ENCODE measurements around the gene DCAF7. TPM values are rescaled to one million over a fixed set of nuclear protein-coding genes. Genes with fewer than 3 reads are reported as not detected.

Gene DCAF7
- total RNA-seq, 2 donors from 2014 or later: 43.5 to 49.5 TPM

DNA sequence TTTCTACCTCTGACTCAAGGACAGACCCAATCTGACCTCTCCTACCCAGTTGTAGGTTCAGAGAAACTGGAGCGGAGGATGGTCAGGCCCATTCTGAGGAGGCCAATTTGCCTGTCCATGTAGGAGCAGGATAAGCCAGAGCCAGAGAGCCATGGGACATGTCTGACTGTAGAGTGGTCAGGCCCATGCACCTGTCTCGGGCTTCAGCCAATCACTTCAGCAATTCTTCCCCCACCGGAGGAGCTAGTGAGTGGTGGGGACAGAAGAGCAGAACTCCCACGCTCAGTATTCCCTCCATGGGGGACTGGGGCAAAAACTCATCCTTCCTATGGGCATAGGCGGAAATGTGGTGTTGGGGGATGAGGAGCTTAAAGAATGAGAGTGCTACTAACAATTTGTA lies 14.3 kb downstream of the DCAF7 start:
- ATAC-seq: no peak
- intact Hi-C loops (cut with DNase I): no loop called here

GRCh38 chr17:63567229-63567628 lies 17.0 kb downstream of the DCAF7 start:
- DNase-seq (no peak), ATAC-seq (no peak)
- intact Hi-C loops (cut with DNase I): no loop called here

More for the DNA sequence above, 14.3 kb downstream of the DCAF7 start:
- DNase-seq: no peak

GRCh38 chr17:63568563-63568962 lies 18.3 kb downstream of the DCAF7 start:
- intact Hi-C loops (cut with DNase I): no loop called here
- ATAC-seq: no peak
- DNase-seq: no peak

- ATAC-seq (no peak), DNase-seq (no peak)
- intact Hi-C loops (cut with DNase I): no loop called here
Measured at GRCh38 chr17:63571632-63572310, 21.5 kb downstream of the DCAF7 start.

DNA sequence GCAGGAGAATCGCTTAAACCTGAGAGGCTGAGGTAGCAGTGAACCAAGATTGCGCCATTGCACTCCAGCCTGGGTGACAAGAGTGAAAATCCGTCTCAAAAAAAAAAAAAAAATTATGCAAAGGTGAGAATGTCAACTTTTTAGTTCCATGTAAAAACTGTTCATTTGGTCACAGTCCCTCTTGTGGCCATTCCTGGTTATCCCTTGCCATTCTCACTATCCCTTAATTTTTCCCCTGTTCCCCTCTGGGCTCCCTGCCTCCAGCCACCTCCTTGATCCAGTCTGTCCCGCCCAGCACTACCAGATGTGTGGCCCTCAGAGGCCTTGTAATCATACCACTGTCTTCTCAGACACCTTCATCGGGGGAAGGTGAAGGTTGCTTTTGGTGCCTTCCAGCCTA lies 23.4 kb downstream of the DCAF7 start:
- intact Hi-C loops (cut with DNase I): no loop called here
- no peak for DNase-seq
- no peak for ATAC-seq

DNA sequence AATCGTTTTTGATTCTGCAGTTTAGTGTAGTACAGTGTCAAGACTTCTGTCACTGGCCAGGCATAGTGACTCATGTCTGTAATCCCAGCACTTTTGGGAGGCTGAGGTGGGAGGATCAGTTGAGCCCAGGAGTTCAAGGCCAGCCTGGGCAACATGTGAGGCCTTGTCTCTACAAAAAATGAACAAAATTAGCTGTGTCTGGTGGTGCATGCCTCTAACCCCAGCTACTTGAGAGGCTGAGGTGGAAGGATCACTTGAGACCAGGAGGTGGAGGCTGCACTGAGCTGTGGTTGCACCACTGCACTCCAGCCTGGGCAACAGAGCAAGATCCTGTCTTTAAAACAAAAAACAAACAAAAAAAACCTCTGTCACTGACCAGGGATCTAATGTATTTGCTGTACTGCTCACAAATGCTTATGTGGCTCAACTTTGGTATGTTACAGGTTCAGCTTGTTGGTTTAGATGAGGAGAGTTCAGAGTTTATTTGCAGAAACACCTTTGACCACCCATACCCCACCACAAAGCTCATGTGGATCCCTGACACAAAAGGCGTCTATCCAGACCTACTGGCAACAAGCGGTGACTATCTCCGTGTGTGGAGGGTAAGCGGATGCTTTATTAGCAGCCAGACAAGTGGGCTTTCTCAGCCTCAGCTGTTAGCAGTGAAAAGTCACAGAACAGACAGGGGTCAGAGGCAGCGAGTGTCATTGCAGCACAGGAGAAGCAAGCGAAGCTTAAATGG lies 27.9 kb downstream of the DCAF7 start:
- no peak for DNase-seq
- intact Hi-C loops (cut with DNase I): no loop called here
- ATAC-seq: peak in 1 of 2 donors; percentile 55

- intact Hi-C loops (cut with DNase I): no loop called here
- DNase-seq: no peak
- ATAC-seq: peak in 1 of 2 donors; percentile 41
Measured at GRCh38 chr17:63578769-63579111, 28.5 kb downstream of the DCAF7 start.

GRCh38 chr17:63579633-63580032 lies 29.4 kb downstream of the DCAF7 start:
- ATAC-seq (no peak), DNase-seq (no peak)
- intact Hi-C loops (cut with DNase I): no loop called here

DNA sequence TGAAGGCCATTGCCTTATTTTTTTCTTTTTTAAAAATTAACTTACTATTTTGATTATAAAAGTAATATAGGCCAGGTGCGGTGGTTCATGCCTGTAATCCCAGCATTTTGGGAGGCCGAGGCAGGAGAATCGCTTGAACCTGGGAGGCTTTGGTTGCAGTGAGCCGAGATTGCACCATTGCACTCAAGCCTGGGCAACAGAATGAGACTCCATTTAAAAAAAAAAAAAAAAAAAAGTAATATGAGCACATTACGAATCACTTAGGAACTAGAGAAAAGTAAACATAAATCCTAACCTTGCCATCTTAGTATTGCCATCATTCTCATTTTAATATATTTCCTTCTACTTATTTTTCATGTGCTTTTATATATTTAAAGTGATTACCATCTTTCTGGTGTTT lies 37.5 kb downstream of the DCAF7 start:
- ATAC-seq (no peak), DNase-seq (no peak)
- intact Hi-C loops (cut with DNase I): no loop called here

GRCh38 chr17:63588797-63589196 lies 38.5 kb downstream of the DCAF7 start:
- DNase-seq: no peak
- intact Hi-C loops (cut with DNase I): no loop called here
- ATAC-seq: no peak

DNA sequence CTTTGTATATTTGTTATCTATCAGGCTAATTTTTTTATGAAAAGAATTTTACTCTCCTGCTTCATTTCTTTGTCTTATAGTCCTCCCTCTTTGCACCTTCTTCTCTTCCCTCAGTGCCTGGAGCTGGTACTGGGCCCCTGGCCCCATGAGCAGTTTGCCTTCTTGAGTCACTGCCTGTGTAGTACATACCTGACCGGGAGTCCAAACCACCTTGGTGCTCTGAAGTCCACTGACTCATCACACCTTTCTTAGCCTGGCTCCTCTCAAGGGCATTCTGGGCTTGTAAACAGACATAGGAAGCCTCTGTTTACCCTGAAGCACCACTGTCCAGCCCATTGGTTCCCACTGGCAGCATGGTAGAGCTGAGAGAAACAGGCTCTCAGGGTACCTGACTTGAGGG lies 39.4 kb downstream of the DCAF7 start:
- intact Hi-C loops (cut with DNase I): no loop called here
- ATAC-seq (no peak), DNase-seq (no peak)

DNA sequence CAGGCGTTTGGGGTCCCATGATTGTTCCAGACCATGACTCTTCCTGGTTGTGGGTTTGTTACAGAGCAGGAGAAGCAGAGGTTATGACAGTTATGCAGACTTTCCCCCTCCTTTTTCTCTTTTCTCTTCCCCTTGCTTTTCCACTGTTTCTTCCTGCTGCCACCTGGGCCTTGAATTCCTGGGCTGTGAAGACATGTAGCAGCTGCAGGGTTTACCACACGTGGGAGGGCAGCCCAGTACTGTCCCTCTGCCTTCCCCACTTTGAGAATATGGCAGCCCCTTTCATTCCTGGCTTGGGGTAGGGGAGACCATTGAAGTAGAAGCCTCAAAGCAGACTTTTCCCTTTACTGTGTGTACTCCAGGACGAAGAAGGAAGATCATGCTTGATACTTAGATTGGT lies 42.5 kb downstream of the DCAF7 start:
- intact Hi-C loops (cut with DNase I): no loop called here
- ATAC-seq: no peak
- DNase-seq: no peak

DNA sequence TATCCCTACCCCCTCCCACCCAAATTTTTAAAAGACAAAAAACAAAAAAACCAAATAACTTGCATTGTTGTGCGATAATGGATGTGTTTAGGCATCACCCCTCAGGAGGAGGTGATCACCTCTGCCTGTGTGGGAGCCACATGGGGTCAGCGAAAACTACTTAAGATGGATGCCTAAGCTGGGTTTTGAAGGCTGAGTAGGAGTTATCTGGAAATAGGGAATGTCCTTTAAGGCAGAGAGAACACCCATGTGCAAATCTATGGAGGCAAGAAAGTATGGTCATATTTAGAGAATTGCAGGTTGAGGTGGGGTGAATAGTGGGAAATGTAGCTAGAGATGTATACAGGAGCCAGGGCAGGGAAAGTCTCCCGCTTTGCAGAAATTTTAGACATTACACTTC lies 44.9 kb downstream of the DCAF7 start:
- ATAC-seq (no peak), DNase-seq (no peak)
- intact Hi-C loops (cut with DNase I): no loop called here

DNA sequence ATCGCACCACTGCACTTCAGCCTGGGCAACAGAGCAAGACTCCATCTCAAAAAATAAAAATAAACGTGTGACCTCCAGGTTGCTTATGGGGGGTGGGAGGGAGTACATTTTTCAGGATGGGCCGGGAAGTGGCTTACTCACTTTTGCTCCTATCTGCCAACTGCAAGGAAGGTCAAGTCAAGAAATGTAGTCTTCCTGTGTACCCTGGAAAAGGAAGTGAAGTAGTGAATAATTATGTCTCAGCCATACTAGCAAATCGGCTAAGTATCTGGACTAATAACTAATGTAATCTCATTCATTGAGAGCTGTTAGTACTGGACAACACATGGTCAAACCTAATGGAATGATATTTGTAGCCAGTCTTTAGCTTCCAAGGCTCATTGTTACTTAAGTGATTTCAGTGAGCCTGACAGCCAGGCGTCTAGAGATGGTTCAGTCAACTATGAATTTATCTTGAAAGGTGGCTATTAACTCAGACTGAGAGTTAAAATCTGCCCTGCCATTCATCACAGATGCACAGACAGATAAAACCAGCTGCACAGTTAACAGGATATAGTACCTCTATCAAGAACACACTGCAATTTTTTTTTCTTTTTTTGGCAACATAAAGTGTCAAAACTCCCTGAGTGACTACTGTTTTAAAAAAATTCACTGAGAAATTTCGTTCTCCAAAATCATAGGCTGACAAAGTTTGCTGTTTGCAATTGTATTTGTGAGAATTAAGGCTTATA lies 46.7 kb downstream of the DCAF7 start:
- ATAC-seq: no peak
- intact Hi-C loops (cut with DNase I): no loop called here
- no peak for DNase-seq

DNA sequence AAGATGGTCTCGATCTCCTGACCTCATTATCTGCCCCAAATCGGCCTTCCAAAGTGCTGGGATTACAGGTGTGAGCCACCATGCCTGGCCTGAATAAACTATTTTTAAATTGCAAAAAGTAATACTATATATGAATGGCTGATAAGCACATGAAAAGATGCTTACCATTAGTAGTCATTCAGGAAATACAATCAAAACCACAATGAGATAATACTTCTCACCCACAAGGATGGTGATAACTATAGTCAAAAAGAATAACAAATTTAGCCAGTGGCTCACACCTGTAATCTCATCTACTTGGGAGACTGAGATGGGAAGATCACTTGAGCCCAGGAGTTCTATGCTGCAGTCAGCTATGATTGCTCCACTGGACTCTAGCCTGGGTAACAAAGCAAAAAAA lies 48.0 kb downstream of the DCAF7 start:
- intact Hi-C loops (cut with DNase I): no loop called here
- ATAC-seq (no peak), DNase-seq (no peak)

- peak; percentile 84 for DNase-seq
- intact Hi-C loops (cut with DNase I): no loop called here
- peak; percentile 95 to 97 for ATAC-seq
Measured at GRCh38 chr17:63600569-63601438, 50.5 kb downstream of the DCAF7 start, which contains the start of gene TACO1. Gene TACO1 (plus strand): TSS chr17:63600895. CDS start chr17:63601084, 189 bp downstream.

GRCh38 chr17:63601439-63602371 lies 51.4 kb downstream of the DCAF7 start:
- ATAC-seq (peak; percentile 6 to 9), DNase-seq (no peak)
- intact Hi-C loops (cut with DNase I): no loop called here
